ENCODE results near the gene SLIT2.

DNA sequence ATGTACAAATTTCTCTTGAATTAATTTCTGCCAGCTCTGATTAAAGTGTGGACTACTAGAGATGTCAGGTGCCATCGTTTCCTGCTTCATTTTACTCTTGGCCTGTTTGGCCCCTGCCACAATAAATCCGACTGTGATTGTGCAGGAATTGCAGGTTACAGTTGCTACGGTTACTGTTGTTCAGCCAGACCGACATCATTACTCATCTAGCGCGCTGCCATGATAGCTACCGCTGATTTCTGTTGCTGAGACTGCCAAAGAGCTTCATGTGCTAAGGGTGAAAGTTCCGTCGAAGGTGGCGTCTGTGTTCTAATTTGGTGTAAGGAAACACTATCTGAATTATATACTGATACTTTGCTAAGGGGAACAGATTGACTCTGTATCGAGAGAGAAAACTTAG, 22.1 kb downstream of the SLIT2 start:
- TF ChIP-seq EZH2phosphoT487 (IDR thresholded peaks at IDR 0.05; ENCODE audit: borderline replicate concordance, low read depth, low read length), result no peak
- TF ChIP-seq, protein P1, sequence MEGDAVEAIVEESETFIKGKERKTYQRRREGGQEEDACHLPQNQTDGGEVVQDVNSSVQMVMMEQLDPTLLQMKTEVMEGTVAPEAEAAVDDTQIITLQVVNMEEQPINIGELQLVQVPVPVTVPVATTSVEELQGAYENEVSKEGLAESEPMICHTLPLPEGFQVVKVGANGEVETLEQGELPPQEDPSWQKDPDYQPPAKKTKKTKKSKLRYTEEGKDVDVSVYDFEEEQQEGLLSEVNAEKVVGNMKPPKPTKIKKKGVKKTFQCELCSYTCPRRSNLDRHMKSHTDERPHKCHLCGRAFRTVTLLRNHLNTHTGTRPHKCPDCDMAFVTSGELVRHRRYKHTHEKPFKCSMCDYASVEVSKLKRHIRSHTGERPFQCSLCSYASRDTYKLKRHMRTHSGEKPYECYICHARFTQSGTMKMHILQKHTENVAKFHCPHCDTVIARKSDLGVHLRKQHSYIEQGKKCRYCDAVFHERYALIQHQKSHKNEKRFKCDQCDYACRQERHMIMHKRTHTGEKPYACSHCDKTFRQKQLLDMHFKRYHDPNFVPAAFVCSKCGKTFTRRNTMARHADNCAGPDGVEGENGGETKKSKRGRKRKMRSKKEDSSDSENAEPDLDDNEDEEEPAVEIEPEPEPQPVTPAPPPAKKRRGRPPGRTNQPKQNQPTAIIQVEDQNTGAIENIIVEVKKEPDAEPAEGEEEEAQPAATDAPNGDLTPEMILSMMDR (conservative IDR thresholded peaks at IDR 0.05; ENCODE audit: low read length), result no peak
